Activated gamma-delta T cell (primary cell): ENCODE results near the gene FAM13A.

ENCODE experiments used
- DNase-seq: peaks from one replicate; lab custom pipeline; 2025; lab: John Stamatoyannopoulos, UW

The FAM13A gene

DNA sequence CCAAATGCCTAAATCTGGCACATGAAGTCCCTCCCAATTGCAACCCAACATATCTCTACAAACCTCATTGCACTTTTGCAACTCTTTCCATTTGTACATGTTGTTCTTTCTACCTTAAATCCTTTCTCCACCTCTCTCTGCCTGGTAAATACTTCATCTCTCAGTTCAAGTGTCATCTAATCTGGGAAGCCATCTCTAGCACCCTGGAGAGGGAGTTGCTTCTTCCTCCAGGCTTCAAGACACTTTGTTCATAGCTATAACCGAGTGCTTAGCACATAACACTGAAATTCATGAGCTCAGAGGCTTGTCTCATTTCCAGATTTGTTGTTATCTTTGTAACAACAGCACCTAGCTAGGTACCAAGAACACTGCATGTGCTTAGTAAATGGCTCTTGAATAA, 244.6 kb downstream of the FAM13A start:
- DNase-seq = no peak

DNA sequence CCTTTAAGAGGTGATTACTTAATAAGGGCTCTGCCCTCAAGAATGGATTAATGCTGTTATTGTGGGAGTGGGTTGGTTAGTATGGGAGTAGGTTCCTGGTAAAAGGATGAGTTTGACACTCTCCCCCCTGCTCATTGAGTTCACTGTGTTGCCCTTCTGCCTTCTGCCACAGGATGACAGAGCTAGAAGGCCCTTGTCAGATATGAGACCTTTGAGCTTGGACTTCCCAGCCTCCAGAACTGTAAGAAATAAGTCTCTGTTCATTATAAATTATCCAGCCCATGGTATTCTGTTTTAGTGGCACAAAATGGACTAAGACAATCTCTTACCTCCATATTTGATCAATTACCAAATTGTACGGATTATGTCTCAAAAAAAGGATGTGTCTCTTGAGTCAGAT, 245.1 kb downstream of the FAM13A start:
- no peak for DNase-seq

GRCh38 chr4:88810325-88810724, 246.7 kb downstream of the FAM13A start:
- DNase-seq = no peak

- DNase-seq = no peak
Observed at GRCh38 chr4:88809576-88810219, 247.3 kb downstream of the FAM13A start.

DNA sequence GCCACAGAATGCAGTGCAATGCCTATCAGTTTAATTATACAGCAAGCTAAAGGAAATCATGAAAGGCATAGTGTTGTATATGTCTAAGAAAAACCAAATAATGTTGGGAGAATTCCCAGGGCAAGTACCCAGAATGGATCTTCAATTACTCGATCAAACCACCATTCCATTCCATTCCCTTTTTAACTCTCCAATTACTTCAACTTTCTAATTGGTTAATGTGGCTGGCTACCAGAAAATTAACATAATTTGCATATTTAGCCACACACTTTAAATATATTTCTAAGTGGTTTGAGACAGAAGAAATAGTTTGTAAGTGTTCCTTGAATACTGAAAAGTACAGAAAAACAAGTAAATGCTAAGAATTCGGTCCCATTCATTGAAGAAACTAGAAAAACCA, 247.9 kb downstream of the FAM13A start:
- no peak for DNase-seq

GRCh38 chr4:88807499-88807898, 249.5 kb downstream of the FAM13A start:
- DNase-seq = no peak

DNA sequence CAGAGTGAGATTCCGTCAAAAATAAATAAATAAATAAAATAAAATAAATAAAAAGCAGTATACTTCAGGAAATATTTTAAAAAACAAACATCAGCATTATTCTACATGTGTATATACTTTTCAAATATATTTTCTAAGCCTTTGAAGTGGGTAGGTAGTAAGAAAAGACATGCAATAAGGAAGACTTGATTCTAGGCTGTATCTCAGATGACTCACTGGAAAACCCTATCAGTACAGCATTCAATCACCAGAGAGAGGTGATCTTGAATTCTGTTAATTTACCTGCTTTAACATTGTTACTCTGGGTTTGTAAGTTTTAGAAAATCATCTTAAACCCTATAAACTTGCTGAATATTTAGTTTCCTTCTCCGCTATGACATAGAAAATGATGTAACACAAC, 252.8 kb downstream of the FAM13A start:
- DNase-seq = no peak

- DNase-seq = no peak
Observed at GRCh38 chr4:88803600-88804096, 253.3 kb downstream of the FAM13A start.

GRCh38 chr4:88802585-88803286, 254.2 kb downstream of the FAM13A start:
- DNase-seq = no peak

DNA sequence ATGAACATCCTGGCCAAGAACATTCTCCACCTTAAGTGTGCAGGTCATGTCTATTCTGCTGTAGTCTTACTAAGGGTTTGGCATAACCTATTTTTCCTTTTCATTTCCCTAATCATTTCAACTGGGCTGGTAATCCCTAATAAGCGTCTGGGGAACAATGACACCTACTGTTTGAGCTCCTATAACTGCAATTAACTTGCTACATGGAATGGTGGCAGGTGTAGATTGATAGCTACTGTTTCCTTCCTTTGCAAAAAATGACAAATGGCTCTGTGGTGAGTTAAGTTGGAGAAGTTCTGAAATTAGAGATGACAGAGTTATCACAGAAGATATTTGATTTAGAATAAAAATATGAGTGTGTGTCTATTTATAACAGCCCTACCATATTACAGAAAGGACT, 254.8 kb downstream of the FAM13A start:
- no peak for DNase-seq

- no peak for DNase-seq
Observed at GRCh38 chr4:88799900-88800299, 257.1 kb downstream of the FAM13A start.

DNA sequence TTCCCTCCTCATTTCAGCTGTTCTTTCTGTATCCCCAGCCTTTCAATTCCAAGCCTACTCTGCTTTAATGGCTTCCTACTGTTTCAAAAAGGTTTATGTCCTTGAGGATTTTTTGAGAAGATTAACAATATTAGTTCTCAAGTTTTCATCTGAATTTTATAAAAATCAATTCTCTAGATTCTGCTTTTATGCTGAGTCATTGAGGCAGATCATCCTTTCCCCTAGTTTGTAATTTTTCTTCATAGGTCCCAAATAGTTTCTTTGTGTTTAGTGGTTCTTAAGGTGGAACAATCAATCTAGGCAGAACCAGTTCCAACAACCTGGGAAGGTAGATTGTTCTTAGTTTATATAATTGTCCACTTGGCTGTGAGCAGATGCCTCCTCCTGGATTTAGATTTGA, 259.3 kb downstream of the FAM13A start:
- DNase-seq = no peak

- DNase-seq = no peak
Observed at GRCh38 chr4:88796545-88796944, 260.4 kb downstream of the FAM13A start.

DNA sequence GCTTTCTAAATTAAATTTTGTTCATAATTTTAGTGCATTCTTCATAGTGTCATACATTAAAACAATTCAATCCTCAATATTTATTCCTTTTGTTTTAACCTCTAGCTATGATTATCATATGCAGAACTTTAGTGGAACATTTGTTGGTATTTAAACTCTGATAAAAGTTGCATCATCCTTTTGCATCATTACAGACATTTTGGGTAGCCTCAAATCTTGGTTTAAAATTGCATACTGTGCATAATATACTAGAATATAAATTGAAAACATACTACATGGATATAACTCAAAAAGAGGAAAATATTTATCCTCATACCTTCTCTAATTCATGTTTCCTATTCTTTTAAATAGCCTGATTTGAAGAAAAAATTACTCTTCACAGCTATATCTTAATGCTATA, 262.0 kb downstream of the FAM13A start:
- no peak for DNase-seq

DNA sequence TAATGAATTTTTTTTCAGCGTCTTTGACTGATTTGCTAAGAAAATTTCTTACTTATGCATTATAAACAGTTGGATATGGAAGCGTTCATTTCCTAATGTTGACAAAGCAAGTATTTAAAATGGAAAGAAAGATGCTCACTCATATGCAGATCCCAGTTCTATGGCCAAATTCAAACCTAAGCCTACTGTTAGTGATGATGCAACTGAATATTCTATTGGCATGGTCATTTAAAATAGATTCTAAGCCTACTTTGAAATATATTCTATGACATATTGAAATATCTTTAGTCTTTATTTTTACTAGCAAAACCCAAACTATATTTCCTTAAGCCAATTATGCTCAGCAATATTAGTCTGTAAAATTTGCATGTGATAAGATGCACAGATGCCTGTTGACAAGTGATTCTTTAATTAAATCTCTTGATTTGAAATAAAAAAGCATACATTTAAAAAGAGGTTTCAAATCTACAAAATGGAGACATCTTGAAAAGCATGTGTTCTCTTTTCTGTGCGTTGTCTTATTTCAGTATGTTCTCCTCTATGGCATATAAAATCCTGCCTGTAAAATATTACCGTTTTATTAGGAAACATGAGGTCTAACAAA, 262.8 kb downstream of the FAM13A start:
- DNase-seq = no peak

DNA sequence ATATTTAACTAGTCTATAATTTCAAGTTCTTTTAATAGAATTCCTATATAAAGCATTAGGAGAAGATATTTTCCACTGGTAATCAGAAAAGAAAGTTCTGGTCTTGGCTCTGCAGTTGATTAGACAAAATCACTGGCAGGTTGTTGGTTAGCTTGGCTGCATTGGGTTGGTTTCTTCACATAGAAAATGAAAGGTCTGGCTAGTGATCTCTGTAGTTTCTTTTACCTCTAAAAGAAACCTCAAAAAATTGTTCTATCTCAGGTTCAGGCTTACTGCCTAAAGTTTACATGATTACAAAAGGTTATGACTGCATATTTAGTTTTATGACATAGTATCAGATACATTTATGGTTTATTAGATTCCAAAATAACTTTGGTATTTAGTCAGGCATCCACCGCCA, 263.5 kb downstream of the FAM13A start:
- DNase-seq = no peak

DNA sequence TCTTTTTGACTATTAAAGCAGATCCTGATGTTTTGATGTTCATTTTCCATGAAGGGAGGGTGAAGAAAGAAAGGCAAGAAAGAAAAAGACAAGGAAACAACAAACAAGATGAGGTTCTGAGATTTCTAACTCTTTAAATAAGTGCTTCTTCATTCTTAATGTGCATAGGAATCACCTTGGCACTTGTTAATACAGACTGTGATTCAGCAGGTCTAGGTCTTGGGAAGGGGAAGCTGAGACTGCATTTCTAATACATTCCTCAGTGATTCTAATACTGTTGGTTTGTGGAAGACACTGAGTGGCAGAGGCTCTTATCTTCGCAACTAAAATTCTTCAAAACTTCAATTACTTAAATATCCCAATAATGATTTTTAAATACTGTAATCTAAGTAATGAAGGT, 264.2 kb downstream of the FAM13A start:
- no peak for DNase-seq

DNA sequence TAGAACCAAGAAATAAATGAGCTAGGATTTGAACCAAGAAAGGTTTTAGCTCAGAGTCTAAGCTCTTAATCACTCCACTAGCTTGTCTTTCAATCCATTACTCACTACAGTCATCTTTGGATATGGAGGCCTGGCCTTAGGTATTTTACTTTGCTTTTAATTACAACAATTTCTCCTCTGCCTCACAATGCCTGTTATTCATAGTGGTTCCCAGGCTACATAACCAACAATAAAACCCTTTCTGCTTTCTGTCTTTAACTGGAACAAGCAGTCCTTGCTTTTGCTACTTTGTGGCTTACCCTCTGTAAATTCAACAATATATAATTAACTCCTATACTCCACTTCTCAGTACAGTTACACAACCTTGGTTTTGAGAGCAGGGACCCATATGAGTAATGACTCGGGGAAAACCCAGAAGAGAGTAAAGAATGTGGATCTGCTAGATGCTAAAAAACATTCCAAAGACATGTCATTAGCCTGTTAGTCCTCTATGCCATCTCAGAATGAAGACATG, 264.7 kb downstream of the FAM13A start:
- no peak for DNase-seq

- no peak for DNase-seq
Observed at GRCh38 chr4:88791274-88791673, 265.7 kb downstream of the FAM13A start.

DNA sequence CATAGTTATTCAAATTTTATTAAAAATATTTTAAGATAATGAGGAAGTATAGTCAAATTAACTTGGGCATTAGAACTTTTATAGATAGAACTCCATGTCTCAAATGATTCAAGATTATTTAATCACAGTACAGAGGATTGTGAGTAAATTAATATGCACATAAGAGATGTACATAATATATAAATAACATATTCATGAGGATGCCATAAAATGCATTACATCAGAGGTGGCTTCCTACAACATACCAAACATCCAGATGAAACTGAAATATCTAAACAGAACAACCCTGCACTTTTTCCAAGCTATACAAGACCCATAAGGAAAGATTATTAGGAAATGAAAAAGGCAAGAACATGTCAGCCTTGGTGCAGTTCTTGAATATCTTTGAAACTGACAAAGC, 268.1 kb downstream of the FAM13A start:
- no peak for DNase-seq

- no peak for DNase-seq
Observed at GRCh38 chr4:88788424-88788823, 268.6 kb downstream of the FAM13A start.

DNA sequence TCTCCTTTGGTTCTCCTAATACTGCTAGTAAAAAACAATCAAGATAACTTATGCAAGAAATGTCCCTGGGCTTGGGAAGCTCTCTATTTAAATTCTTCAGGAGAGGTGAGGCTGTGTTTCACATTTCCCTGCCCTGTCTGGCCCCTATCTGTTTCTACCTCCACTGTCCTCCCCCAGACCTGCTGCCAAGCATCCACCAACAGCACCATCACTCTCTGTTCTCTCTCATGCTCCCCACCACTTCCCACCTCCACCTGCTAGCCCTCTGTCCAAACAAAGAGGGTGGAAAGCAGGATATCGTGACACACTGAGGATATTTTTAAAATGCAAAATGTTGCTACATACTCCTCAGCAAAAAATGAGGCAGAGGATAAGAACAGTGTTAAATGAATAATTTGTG, 271.0 kb downstream of the FAM13A start:
- no peak for DNase-seq

- no peak for DNase-seq
Observed at GRCh38 chr4:88780389-88780788, 276.6 kb downstream of the FAM13A start.
